Body of pancreas (tissue), 4 donors: ENCODE measurements around the gene SRRM2. TPM values are rescaled to one million over a fixed set of nuclear protein-coding genes. Genes with fewer than 3 reads are reported as not detected.

Source experiments
- ATAC-seq: fragments of 150-250 bp; one replicate; pipeline ENCODE4 v1.9.1; 2016
- DNase-seq, 4 donors: peaks; one replicate each; pipeline ENCODE4 v3.0.0-alpha.2; 2019
- H3K27ac ChIP-seq, 4 donors: fragments of 200-600 bp; sonication (generic); 1 replicate in 3 of 4; 2 replicates in 1 of 4; pipeline versions ENCODE4 v1.5.1 to v1.6.1; 2016 to 2019; ENCODE audit warnings: mild to moderate bottlenecking in 1 of 4, mixed read lengths in 1 of 4, moderate library complexity in 1 of 4
- H3K27me3 ChIP-seq, 2 donors: fragments of 200-600 bp; sonication (generic); one replicate each; pipeline ENCODE4 v1.6.0; 2016; ENCODE audit warnings: mild to moderate bottlenecking in 1 of 2
- H3K36me3 ChIP-seq, 2 donors: fragments of 200-600 bp; sonication (generic); replicated peaks in 1 of 2; 2 replicates each; pipeline ENCODE4 v1.5.1; 2016; ENCODE audit warnings: low read depth in 2 of 2; ENCODE audit not compliant: insufficient read depth in 1 of 2
- H3K4me1 ChIP-seq: fragments of 200-600 bp; sonication (generic); one replicate; pipeline ENCODE4 v1.6.0; 2016
- H3K4me3 ChIP-seq, 2 donors: fragments of 200-600 bp; sonication (generic); 1 replicate in 1 of 2; 2 replicates in 1 of 2; pipeline ENCODE4 v1.5.1; 2016 to 2019
- H3K9me3 ChIP-seq, 3 donors: fragments of 200-600 bp; sonication (generic); 1 replicate in 2 of 3; 2 replicates in 1 of 3; pipeline ENCODE4 v1.5.1; 2016
- POLR2A ChIP-seq, 3 donors: fragments of 450-650 bp; IDR thresholded peaks; one replicate each; pipeline ENCODE4 v1.6.1; 2016; ENCODE audit warnings: antibody characterized with exemption in 3 of 3, mild to moderate bottlenecking in 2 of 3
- WGBS, 2 donors: methylation state at CpG; one replicate each; pipeline ENCODE4 v1.1.5; 2017; 5-methylcytosine and 5-hydroxymethylcytosine counted together
- intact Hi-C: fragments of 100-400 bp; cut with DNase I; formaldehyde crosslinking; loops from one replicate; pipeline ENCODE4 v1.15.1; 2023
- small RNA-seq: library from RNA; depleted of rRNA; stranded (forward); fragments of <200 nt; gene quantifications from one replicate; pipeline ENCODE3, GENCODE V24; 2016
- total RNA-seq, 2 donors: library from RNA; depleted of rRNA; stranded (reverse); fragments of >200 nt; gene quantifications; one replicate each; pipeline ENCODE4 v1.1.0, GENCODE V29; 2016
- TF ChIP-seq, protein P1 (sequence below), 7 experiments: fragments of 450-650 bp in 4 of 7; fragments of 200-600 bp in 3 of 7; sonication (generic) in 3 of 7; IDR thresholded peaks; one replicate each; pipeline ENCODE4 v1.5.1; 2016 to 2019; ENCODE audit warnings: antibody characterized with exemption in 7 of 7

Gene SRRM2
- total RNA-seq, 2 donors from 2014 or later, result 231 to 1,198 TPM

- DNase-seq (peak in 1 of 4 donors; percentile 3), ATAC-seq (no peak)
- Histone ChIP-seq H3K36me3 (no peaks in the 10 kb centered on the region), H3K27ac (no peak overlapping the region), H3K4me3 (no peak overlapping the region), H3K9me3 (no peaks in the 10 kb centered on the region), H3K4me1 (peaks cover 5% of the 10 kb centered on the region), H3K27me3 (no peaks in the 10 kb centered on the region)
- intact Hi-C loops, result no loop called here
- TF ChIP-seq, protein P1, sequence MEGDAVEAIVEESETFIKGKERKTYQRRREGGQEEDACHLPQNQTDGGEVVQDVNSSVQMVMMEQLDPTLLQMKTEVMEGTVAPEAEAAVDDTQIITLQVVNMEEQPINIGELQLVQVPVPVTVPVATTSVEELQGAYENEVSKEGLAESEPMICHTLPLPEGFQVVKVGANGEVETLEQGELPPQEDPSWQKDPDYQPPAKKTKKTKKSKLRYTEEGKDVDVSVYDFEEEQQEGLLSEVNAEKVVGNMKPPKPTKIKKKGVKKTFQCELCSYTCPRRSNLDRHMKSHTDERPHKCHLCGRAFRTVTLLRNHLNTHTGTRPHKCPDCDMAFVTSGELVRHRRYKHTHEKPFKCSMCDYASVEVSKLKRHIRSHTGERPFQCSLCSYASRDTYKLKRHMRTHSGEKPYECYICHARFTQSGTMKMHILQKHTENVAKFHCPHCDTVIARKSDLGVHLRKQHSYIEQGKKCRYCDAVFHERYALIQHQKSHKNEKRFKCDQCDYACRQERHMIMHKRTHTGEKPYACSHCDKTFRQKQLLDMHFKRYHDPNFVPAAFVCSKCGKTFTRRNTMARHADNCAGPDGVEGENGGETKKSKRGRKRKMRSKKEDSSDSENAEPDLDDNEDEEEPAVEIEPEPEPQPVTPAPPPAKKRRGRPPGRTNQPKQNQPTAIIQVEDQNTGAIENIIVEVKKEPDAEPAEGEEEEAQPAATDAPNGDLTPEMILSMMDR (IDR thresholded peaks at IDR 0.05), result no peak
- TF ChIP-seq POLR2A (IDR thresholded peaks at IDR 0.05), result no peak
- WGBS, 2 donors, result 68 to 72% methylated on average over 10 of the region's 10 CpGs
These were observed 65.9 kb downstream of the SRRM2 start for GRCh38 chr16:2818272-2818876.

GRCh38 chr16:2819179-2819938 is 66.9 kb downstream of the SRRM2 start:
- Histone ChIP-seq H3K9me3 (no peaks in the 10 kb centered on the region), H3K4me3 (no peak overlapping the region), H3K27me3 (no peaks in the 10 kb centered on the region), H3K36me3 (no peaks in the 10 kb centered on the region), H3K4me1 (peaks cover 5% of the 10 kb centered on the region), H3K27ac (no peak overlapping the region)
- no peak for TF ChIP-seq POLR2A (IDR thresholded peaks at IDR 0.05)
- TF ChIP-seq, protein P1 (IDR thresholded peaks at IDR 0.05), result no peak
- intact Hi-C loops, result no loop called here
- 74 to 79% methylated on average over 17 to 18 of the region's 18 CpGs for WGBS, 2 donors
- DNase-seq (peak in 1 of 4 donors; percentile 0), ATAC-seq (no peak)

- TF ChIP-seq, protein P1 (IDR thresholded peaks at IDR 0.05), result no peak
- no peak for TF ChIP-seq POLR2A (IDR thresholded peaks at IDR 0.05)
- H3K27me3 ChIP-seq, result no peaks in the 10 kb centered on the region
- WGBS, 2 donors, result 61% methylated on average over 17 of the region's 17 CpGs; no CpG with 5 or more reads in 1 of the 2 donors
- peaks cover 5% of the 10 kb centered on the region for H3K4me1 ChIP-seq
- H3K9me3 ChIP-seq, result no peaks in the 10 kb centered on the region
- DNase-seq (no peak), ATAC-seq (no peak)
- no peak overlapping the region for H3K27ac ChIP-seq
- intact Hi-C loops, result no loop called here
- H3K4me3 ChIP-seq, result no peak overlapping the region
- no peaks in the 10 kb centered on the region for H3K36me3 ChIP-seq
These were observed 67.7 kb downstream of the SRRM2 start for GRCh38 chr16:2819939-2820835.

Small RNA genes lying within 50 kb of the gene (small RNA-seq; reads per million reads assigned to genes)
- not detected for gene SNORA3C

Other genes starting within 250 kb of the SRRM2 start
- 10 to 100 TPM; 33.5 to 38.9 TPM for gene ATP6V0C, start 238.7 kb upstream of the SRRM2 start, total RNA-seq
- 10 to 100 TPM; 13.7 to 33.6 TPM for gene AMDHD2, start 232.3 kb upstream of the SRRM2 start, total RNA-seq
- gene CEMP1, start 221.2 kb upstream of the SRRM2 start, total RNA-seq, result 1 to 10 TPM in 1 of 2 donors, under 1 TPM in 1; 0.52 to 1.3 TPM
- gene PDPK1, start 214.6 kb upstream of the SRRM2 start, total RNA-seq, result 10 to 100 TPM; 20.5 to 28.0 TPM
- 1 to 10 TPM; 6.2 to 7.3 TPM for gene KCTD5, start 70.1 kb upstream of the SRRM2 start, total RNA-seq
- gene PRSS27, start 32.4 kb upstream of the SRRM2 start, total RNA-seq, result 1 to 10 TPM in 1 of 2 donors, not detected in 1; 2.1 TPM
- 100 to 1,000 TPM in 1 of 2 donors, 10 to 100 TPM in 1; 77.5 to 186 TPM for gene ELOB, start 24.6 kb downstream of the SRRM2 start, total RNA-seq
- gene PRSS33, start 34.9 kb downstream of the SRRM2 start, total RNA-seq, result not detected
- not detected for gene PRSS41, start 45.8 kb downstream of the SRRM2 start, total RNA-seq
- gene PRSS21, start 64.6 kb downstream of the SRRM2 start, total RNA-seq, result 1 to 10 TPM in 1 of 2 donors, under 1 TPM in 1; 0.66 to 1.6 TPM
- gene ZG16B, start 77.7 kb downstream of the SRRM2 start, total RNA-seq, result not detected
- gene PRSS22, start 105.5 kb downstream of the SRRM2 start, total RNA-seq, result 10 to 100 TPM in 1 of 2 donors, 1 to 10 TPM in 1; 3.6 to 19.4 TPM
- gene FLYWCH2, start 130.6 kb downstream of the SRRM2 start, total RNA-seq, result 10 to 100 TPM; 23.6 to 49.1 TPM
- gene FLYWCH1, start 159.3 kb downstream of the SRRM2 start, total RNA-seq, result 10 to 100 TPM; 24.6 to 53.7 TPM
- gene KREMEN2, start 211.6 kb downstream of the SRRM2 start, total RNA-seq, result 1 to 10 TPM in 1 of 2 donors, not detected in 1; 6.3 TPM
- gene PAQR4, start 216.7 kb downstream of the SRRM2 start, total RNA-seq, result 10 to 100 TPM in 1 of 2 donors, 1 to 10 TPM in 1; 8.8 to 13.2 TPM
- under 1 TPM in 1 of 2 donors, not detected in 1; 0.26 TPM for gene PKMYT1, start 227.8 kb downstream of the SRRM2 start, total RNA-seq